BLaER1 (cell line): ENCODE measurements around the gene ZRSR2.

ENCODE experiments used
- H3K27ac ChIP-seq: shearing (Covaris generic); formaldehyde crosslinking; 2 replicates; pipeline ENCODE4 v1.8.1; 2022
- H3K27me3 ChIP-seq: shearing (Covaris generic); formaldehyde crosslinking; 2 replicates; pipeline ENCODE4 v1.8.1; 2022
- H3K36me3 ChIP-seq: shearing (Covaris generic); formaldehyde crosslinking; 2 replicates; pipeline ENCODE4 v1.8.1; 2022
- H3K4me1 ChIP-seq: shearing (Covaris generic); formaldehyde crosslinking; 2 replicates; pipeline ENCODE4 v1.8.1; 2022
- H3K4me2 ChIP-seq: shearing (Covaris generic); formaldehyde crosslinking; 2 replicates; pipeline ENCODE4 v1.8.1; 2022
- H3K4me3 ChIP-seq: shearing (Covaris generic); formaldehyde crosslinking; 2 replicates; pipeline ENCODE4 v1.8.1; 2022
- H3K9ac ChIP-seq: shearing (Covaris generic); formaldehyde crosslinking; 2 replicates; pipeline ENCODE4 v1.8.1; 2022
- H3K9me3 ChIP-seq: shearing (Covaris generic); formaldehyde crosslinking; 2 replicates; pipeline ENCODE4 v1.8.1; 2022
- H4K20me1 ChIP-seq: shearing (Covaris generic); formaldehyde crosslinking; 2 replicates; pipeline ENCODE4 v1.8.1; 2022
- Cebpa-rat ChIP-seq: shearing (Covaris generic); IDR thresholded peaks from 2 replicates; pipeline ENCODE4 v1.8.1; 2022

Gene ZRSR2

GRCh38 chrX:15790769-15791290 lies 546 bp downstream of the ZRSR2 start:
- peaks cover 25% of the 10 kb centered on the region for H3K36me3 ChIP-seq
- H4K20me1 ChIP-seq: peaks cover 29% of the 10 kb centered on the region
- H3K4me3 ChIP-seq: peak overlapping the region; percentile 75
- H3K27me3 ChIP-seq: peaks cover 6% of the 10 kb centered on the region; the same call in 1 of the 2 replicates
- peak overlapping the region; percentile 80 for H3K4me2 ChIP-seq
- no peak for TF ChIP-seq Cebpa-rat
- peak overlapping the region; percentile 79 for H3K9ac ChIP-seq
- peaks cover 20% of the 10 kb centered on the region for H3K4me1 ChIP-seq
- H3K27ac ChIP-seq: peak overlapping the region; percentile 47
- H3K9me3 ChIP-seq: no peaks in the 10 kb centered on the region

GRCh38 chrX:15797707-15798106 lies 7.4 kb downstream of the ZRSR2 start:
- Histone ChIP-seq H3K4me1 (no peaks in the 10 kb centered on the region), H3K4me2 (no peak overlapping the region), H3K9me3 (no peaks in the 10 kb centered on the region), H3K27ac (no peak overlapping the region), H3K9ac (no peak overlapping the region), H3K4me3 (no peak overlapping the region), H3K36me3 (peaks cover 58% of the 10 kb centered on the region), H4K20me1 (peaks cover 91% of the 10 kb centered on the region), H3K27me3 (no peaks in the 10 kb centered on the region)
- no peak for TF ChIP-seq Cebpa-rat

GRCh38 chrX:15804563-15804962 lies 14.3 kb downstream of the ZRSR2 start:
- Histone ChIP-seq H3K27ac (no peak overlapping the region), H3K4me1 (no peaks in the 10 kb centered on the region), H4K20me1 (peaks cover 77% of the 10 kb centered on the region), H3K9ac (no peak overlapping the region), H3K9me3 (no peaks in the 10 kb centered on the region), H3K27me3 (no peaks in the 10 kb centered on the region), H3K4me2 (no peak overlapping the region), H3K4me3 (no peak overlapping the region), H3K36me3 (peaks cover 84% of the 10 kb centered on the region)
- no peak for TF ChIP-seq Cebpa-rat

GRCh38 chrX:15808254-15808653 lies 18.0 kb downstream of the ZRSR2 start:
- no peak overlapping the region for H3K27ac ChIP-seq
- H3K27me3 ChIP-seq: no peaks in the 10 kb centered on the region
- H3K36me3 ChIP-seq: peaks cover 96% of the 10 kb centered on the region
- no peaks in the 10 kb centered on the region for H3K9me3 ChIP-seq
- no peak overlapping the region for H3K4me2 ChIP-seq
- no peak overlapping the region for H3K9ac ChIP-seq
- H3K4me3 ChIP-seq: no peak overlapping the region
- no peak for TF ChIP-seq Cebpa-rat
- peaks cover 65% of the 10 kb centered on the region for H4K20me1 ChIP-seq
- no peaks in the 10 kb centered on the region for H3K4me1 ChIP-seq

GRCh38 chrX:15812192-15812938 lies 22.1 kb downstream of the ZRSR2 start:
- Histone ChIP-seq H3K27me3 (no peaks in the 10 kb centered on the region), H4K20me1 (peaks cover 44% of the 10 kb centered on the region; the same call in 1 of the 2 replicates), H3K4me1 (peaks cover 15% of the 10 kb centered on the region), H3K4me2 (no peak overlapping the region), H3K27ac (no peak overlapping the region), H3K36me3 (peaks cover 89% of the 10 kb centered on the region), H3K9me3 (no peaks in the 10 kb centered on the region), H3K4me3 (no peak overlapping the region), H3K9ac (no peak overlapping the region)
- TF ChIP-seq Cebpa-rat: no peak

- Histone ChIP-seq H3K4me1 (peaks cover 15% of the 10 kb centered on the region), H3K9me3 (no peaks in the 10 kb centered on the region), H3K4me2 (no peak overlapping the region), H3K36me3 (peaks cover 83% of the 10 kb centered on the region), H3K27ac (no peak overlapping the region), H3K27me3 (no peaks in the 10 kb centered on the region), H3K9ac (no peak overlapping the region), H4K20me1 (peaks cover 36% of the 10 kb centered on the region; the same call in 1 of the 2 replicates), H3K4me3 (no peak overlapping the region)
- no peak for TF ChIP-seq Cebpa-rat
Measured at GRCh38 chrX:15813416-15813815, 23.1 kb downstream of the ZRSR2 start.

- H3K9ac ChIP-seq: no peak overlapping the region
- H3K4me1 ChIP-seq: peaks cover 15% of the 10 kb centered on the region
- H4K20me1 ChIP-seq: peaks cover 28% of the 10 kb centered on the region; the same call in 1 of the 2 replicates
- H3K27me3 ChIP-seq: no peaks in the 10 kb centered on the region
- no peak overlapping the region for H3K4me3 ChIP-seq
- no peak overlapping the region for H3K27ac ChIP-seq
- H3K36me3 ChIP-seq: peaks cover 83% of the 10 kb centered on the region
- H3K4me2 ChIP-seq: no peak overlapping the region
- H3K9me3 ChIP-seq: no peaks in the 10 kb centered on the region
- no peak for TF ChIP-seq Cebpa-rat
Measured at GRCh38 chrX:15814771-15815365, 24.6 kb downstream of the ZRSR2 start.

GRCh38 chrX:15815779-15816437 lies 25.6 kb downstream of the ZRSR2 start:
- Histone ChIP-seq H3K27ac (no peak overlapping the region), H3K9ac (no peak overlapping the region)

GRCh38 chrX:15816438-15816809 lies 26.1 kb downstream of the ZRSR2 start:
- Histone ChIP-seq H4K20me1 (peaks cover 23% of the 10 kb centered on the region; the same call in 1 of the 2 replicates), H3K9ac (no peak overlapping the region), H3K4me3 (no peak overlapping the region), H3K36me3 (peaks cover 82% of the 10 kb centered on the region), H3K27me3 (no peaks in the 10 kb centered on the region), H3K9me3 (no peaks in the 10 kb centered on the region), H3K4me2 (peak overlapping the region; percentile 27), H3K27ac (no peak overlapping the region), H3K4me1 (peaks cover 15% of the 10 kb centered on the region)
- TF ChIP-seq Cebpa-rat: no peak

More at GRCh38 chrX:15815779-15816437, 25.6 kb downstream of the ZRSR2 start:
- peaks cover 85% of the 10 kb centered on the region for H3K36me3 ChIP-seq
- H3K4me1 ChIP-seq: peaks cover 15% of the 10 kb centered on the region
- peaks cover 28% of the 10 kb centered on the region; the same call in 1 of the 2 replicates for H4K20me1 ChIP-seq
- H3K27me3 ChIP-seq: no peaks in the 10 kb centered on the region
- H3K4me2 ChIP-seq: no peak overlapping the region; the same call in 1 of the 2 replicates
- H3K9me3 ChIP-seq: no peaks in the 10 kb centered on the region
- no peak for TF ChIP-seq Cebpa-rat
- H3K4me3 ChIP-seq: no peak overlapping the region

GRCh38 chrX:15816886-15817285 lies 26.6 kb downstream of the ZRSR2 start:
- Histone ChIP-seq H3K4me1 (peaks cover 15% of the 10 kb centered on the region), H3K4me2 (peak overlapping the region; percentile 27), H3K27ac (no peak overlapping the region), H3K27me3 (no peaks in the 10 kb centered on the region), H3K36me3 (peaks cover 78% of the 10 kb centered on the region), H3K9ac (no peak overlapping the region), H4K20me1 (peaks cover 20% of the 10 kb centered on the region; the same call in 1 of the 2 replicates), H3K4me3 (no peak overlapping the region), H3K9me3 (no peaks in the 10 kb centered on the region)
- TF ChIP-seq Cebpa-rat: no peak
